MM.1S (cell line): ENCODE measurements around the gene MVK.

ENCODE experiments used
- EZH2 ChIP-seq: fragments of 300-600 bp; sonication (generic); optimal IDR thresholded peaks from 2 replicates; pipeline ENCODE3; 2017; ENCODE audit warnings: low read depth, mild to moderate bottlenecking, antibody characterized with exemption, low read length, mixed read lengths
- EZH2phosphoT487 ChIP-seq: fragments of 300-600 bp; sonication (generic); IDR thresholded peaks from 2 replicates; pipeline ENCODE4 v1.6.1; 2018; ENCODE audit warnings: antibody characterized with exemption, low read length
- TF ChIP-seq, protein P1 (sequence below): fragments of 300-600 bp; sonication (generic); IDR thresholded peaks from 2 replicates; pipeline ENCODE4 v1.5.1; 2016; ENCODE audit warnings: antibody characterized with exemption, low read length, mixed read lengths

DNA sequence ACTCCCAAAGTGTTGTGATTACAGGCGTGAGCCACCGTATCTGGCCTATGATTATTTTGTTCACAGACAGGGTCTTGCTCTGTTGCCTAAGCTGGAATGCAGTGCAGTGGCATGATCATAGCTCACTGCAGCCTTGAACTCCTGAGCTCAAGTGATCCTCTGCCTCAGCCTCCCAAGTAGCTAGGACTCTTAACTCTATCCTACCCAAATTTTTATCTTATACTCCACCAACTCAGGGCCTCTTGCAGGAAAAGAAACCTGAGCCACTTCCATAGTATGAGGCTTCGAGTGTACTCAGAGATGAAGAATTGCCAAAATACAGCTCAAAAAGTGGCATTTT lies 1.1 kb upstream of the MVK start:
- TF ChIP-seq, protein P1, sequence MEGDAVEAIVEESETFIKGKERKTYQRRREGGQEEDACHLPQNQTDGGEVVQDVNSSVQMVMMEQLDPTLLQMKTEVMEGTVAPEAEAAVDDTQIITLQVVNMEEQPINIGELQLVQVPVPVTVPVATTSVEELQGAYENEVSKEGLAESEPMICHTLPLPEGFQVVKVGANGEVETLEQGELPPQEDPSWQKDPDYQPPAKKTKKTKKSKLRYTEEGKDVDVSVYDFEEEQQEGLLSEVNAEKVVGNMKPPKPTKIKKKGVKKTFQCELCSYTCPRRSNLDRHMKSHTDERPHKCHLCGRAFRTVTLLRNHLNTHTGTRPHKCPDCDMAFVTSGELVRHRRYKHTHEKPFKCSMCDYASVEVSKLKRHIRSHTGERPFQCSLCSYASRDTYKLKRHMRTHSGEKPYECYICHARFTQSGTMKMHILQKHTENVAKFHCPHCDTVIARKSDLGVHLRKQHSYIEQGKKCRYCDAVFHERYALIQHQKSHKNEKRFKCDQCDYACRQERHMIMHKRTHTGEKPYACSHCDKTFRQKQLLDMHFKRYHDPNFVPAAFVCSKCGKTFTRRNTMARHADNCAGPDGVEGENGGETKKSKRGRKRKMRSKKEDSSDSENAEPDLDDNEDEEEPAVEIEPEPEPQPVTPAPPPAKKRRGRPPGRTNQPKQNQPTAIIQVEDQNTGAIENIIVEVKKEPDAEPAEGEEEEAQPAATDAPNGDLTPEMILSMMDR: no peak
- no peak for TF ChIP-seq EZH2phosphoT487
- no peak for TF ChIP-seq EZH2
